Neural cell (in vitro differentiated cells): ENCODE measurements around the gene EPHA2.
"Not testable (repeated sequence)": the region's sequence is repeated elsewhere in the genome, so short reads cannot be mapped to it uniquely, and the experiment has no call there.

Source experiments
- EP300 ChIP-seq: fragments of 450-650 bp; conservative IDR thresholded peaks from 2 replicates; pipeline ENCODE4 v1.6.1; 2014; ENCODE audit warnings: antibody characterized with exemption, mild to moderate bottlenecking, moderate library complexity; ENCODE audit not compliant: poor library complexity, severe bottlenecking
- EZH2 ChIP-seq: fragments of 200-600, 300-800 bp; shearing (Covaris generic), sonication (generic); IDR thresholded peaks from 2 replicates; pipeline ENCODE4 v1.6.1; 2014; ENCODE audit warnings: antibody characterized with exemption, low read length, borderline replicate concordance, mild to moderate bottlenecking; ENCODE audit not compliant: insufficient read depth, poor library complexity, severe bottlenecking
- MXI1 ChIP-seq: fragments of 450-650 bp; conservative IDR thresholded peaks from 2 replicates; pipeline ENCODE4 v1.6.1; 2014; ENCODE audit warnings: antibody characterized with exemption, mild to moderate bottlenecking; ENCODE audit not compliant: poor library complexity, severe bottlenecking
- POLR2AphosphoS5 ChIP-seq: IDR thresholded peaks from 2 replicates; pipeline ENCODE4 v1.6.1; 2012
- RAD21 ChIP-seq: fragments of 450-650 bp; conservative IDR thresholded peaks from 2 replicates; pipeline ENCODE4 v1.6.1; 2014; ENCODE audit warnings: antibody characterized with exemption, mild to moderate bottlenecking, moderate library complexity
- TAF1 ChIP-seq: IDR thresholded peaks from 2 replicates; pipeline ENCODE4 v1.6.1; 2012; ENCODE audit warnings: low read depth
- TF ChIP-seq, protein P1 (sequence below): fragments of 450-650 bp; IDR thresholded peaks from 2 replicates; pipeline ENCODE4 v1.5.1; 2014; ENCODE audit warnings: antibody characterized with exemption, mild to moderate bottlenecking, moderate library complexity; ENCODE audit not compliant: poor library complexity, severe bottlenecking
- TF ChIP-seq, protein P2 (sequence below): IDR thresholded peaks from 2 replicates; pipeline ENCODE4 v1.6.1; 2012; ENCODE audit warnings: borderline replicate concordance

- TF ChIP-seq EP300, EZH2, TAF1, RAD21, MXI1, POLR2AphosphoS5: not testable (repeated sequence)
- TF ChIP-seq, protein P1, sequence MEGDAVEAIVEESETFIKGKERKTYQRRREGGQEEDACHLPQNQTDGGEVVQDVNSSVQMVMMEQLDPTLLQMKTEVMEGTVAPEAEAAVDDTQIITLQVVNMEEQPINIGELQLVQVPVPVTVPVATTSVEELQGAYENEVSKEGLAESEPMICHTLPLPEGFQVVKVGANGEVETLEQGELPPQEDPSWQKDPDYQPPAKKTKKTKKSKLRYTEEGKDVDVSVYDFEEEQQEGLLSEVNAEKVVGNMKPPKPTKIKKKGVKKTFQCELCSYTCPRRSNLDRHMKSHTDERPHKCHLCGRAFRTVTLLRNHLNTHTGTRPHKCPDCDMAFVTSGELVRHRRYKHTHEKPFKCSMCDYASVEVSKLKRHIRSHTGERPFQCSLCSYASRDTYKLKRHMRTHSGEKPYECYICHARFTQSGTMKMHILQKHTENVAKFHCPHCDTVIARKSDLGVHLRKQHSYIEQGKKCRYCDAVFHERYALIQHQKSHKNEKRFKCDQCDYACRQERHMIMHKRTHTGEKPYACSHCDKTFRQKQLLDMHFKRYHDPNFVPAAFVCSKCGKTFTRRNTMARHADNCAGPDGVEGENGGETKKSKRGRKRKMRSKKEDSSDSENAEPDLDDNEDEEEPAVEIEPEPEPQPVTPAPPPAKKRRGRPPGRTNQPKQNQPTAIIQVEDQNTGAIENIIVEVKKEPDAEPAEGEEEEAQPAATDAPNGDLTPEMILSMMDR: not testable (repeated sequence)
- TF ChIP-seq, protein P2, sequence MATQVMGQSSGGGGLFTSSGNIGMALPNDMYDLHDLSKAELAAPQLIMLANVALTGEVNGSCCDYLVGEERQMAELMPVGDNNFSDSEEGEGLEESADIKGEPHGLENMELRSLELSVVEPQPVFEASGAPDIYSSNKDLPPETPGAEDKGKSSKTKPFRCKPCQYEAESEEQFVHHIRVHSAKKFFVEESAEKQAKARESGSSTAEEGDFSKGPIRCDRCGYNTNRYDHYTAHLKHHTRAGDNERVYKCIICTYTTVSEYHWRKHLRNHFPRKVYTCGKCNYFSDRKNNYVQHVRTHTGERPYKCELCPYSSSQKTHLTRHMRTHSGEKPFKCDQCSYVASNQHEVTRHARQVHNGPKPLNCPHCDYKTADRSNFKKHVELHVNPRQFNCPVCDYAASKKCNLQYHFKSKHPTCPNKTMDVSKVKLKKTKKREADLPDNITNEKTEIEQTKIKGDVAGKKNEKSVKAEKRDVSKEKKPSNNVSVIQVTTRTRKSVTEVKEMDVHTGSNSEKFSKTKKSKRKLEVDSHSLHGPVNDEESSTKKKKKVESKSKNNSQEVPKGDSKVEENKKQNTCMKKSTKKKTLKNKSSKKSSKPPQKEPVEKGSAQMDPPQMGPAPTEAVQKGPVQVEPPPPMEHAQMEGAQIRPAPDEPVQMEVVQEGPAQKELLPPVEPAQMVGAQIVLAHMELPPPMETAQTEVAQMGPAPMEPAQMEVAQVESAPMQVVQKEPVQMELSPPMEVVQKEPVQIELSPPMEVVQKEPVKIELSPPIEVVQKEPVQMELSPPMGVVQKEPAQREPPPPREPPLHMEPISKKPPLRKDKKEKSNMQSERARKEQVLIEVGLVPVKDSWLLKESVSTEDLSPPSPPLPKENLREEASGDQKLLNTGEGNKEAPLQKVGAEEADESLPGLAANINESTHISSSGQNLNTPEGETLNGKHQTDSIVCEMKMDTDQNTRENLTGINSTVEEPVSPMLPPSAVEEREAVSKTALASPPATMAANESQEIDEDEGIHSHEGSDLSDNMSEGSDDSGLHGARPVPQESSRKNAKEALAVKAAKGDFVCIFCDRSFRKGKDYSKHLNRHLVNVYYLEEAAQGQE: not testable (repeated sequence)
Measured at GRCh38 chr1:16163608-16164212, 7.8 kb upstream of the EPHA2 start.
